Measurements from ENCODE around the gene PPP3R2. TPM values are rescaled to one million over a fixed set of nuclear protein-coding genes. Genes with fewer than 3 reads are reported as not detected.

PPP3R2 gene
- total RNA-seq, 1 experiment from 2014 or later, result not detected

DNA sequence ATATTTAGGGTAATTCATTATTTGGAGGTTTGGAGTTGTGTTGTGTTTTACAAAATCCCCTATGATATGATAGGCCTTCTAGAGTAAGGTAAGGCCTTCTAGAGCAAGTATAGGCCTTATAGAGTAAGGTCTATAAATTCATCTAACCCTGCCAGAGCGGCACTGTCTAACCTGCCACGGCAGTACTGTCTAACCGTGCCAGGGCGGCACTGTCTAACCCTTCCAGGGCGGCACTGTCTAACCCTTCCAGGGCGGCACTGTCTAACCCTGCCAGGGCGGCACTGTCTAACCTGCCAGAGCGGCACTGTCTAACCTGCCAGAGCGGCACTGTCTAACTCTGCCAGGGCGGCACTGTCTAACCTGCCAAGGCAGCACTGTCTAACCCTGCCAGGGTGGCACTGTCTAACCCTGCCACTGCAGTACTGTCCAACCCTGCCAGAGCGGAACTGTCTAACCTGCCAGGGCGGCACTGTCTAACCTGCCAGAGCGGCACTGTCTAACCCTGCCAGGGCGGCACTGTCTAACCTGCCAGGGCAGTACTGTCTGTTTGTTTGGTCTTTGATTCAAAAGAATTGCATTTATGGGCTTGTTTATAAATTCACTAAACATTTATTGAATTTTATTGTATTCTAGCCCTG lies 51.6 kb downstream of the PPP3R2 start:
- no TSS peak for BruUV-seq (replicated peaks)
- intact Hi-C loops (cut with micrococcal nuclease; ENCODE audit: unreplicated experiment), result no loop called here
- Mint-ChIP-seq H3K27ac (ENCODE audit: unreplicated experiment) (no peak overlapping the region), H3K4me3 (ENCODE audit: low read depth, unreplicated experiment) (no peak overlapping the region), H3K27me3 (ENCODE audit: unreplicated experiment) (no peaks in the 10 kb centered on the region), H3K4me1 (ENCODE audit: low read depth, unreplicated experiment) (no peaks in the 10 kb centered on the region), H3K36me3 (ENCODE audit: insufficient read depth, unreplicated experiment) (no peaks in the 10 kb centered on the region), H3K9me3 (ENCODE audit: low read depth, unreplicated experiment) (no peaks in the 10 kb centered on the region)
- TF ChIP-seq, protein P1, sequence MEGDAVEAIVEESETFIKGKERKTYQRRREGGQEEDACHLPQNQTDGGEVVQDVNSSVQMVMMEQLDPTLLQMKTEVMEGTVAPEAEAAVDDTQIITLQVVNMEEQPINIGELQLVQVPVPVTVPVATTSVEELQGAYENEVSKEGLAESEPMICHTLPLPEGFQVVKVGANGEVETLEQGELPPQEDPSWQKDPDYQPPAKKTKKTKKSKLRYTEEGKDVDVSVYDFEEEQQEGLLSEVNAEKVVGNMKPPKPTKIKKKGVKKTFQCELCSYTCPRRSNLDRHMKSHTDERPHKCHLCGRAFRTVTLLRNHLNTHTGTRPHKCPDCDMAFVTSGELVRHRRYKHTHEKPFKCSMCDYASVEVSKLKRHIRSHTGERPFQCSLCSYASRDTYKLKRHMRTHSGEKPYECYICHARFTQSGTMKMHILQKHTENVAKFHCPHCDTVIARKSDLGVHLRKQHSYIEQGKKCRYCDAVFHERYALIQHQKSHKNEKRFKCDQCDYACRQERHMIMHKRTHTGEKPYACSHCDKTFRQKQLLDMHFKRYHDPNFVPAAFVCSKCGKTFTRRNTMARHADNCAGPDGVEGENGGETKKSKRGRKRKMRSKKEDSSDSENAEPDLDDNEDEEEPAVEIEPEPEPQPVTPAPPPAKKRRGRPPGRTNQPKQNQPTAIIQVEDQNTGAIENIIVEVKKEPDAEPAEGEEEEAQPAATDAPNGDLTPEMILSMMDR (IDR thresholded peaks at IDR 0.05; ENCODE audit: unreplicated experiment), result no peak
- DNase-seq, result no peak
- CTCF ChIA-PET, result no interaction called here

Other genes starting within 250 kb of the PPP3R2 start
- gene BAAT, start 210.0 kb downstream of the PPP3R2 start, total RNA-seq (2022), result 10.2 and 18.6 TPM in 2 replicates
- 14.0 TPM in 2 replicates for gene MRPL50, start 196.4 kb downstream of the PPP3R2 start, total RNA-seq (2022)
- gene ZNF189, start 196.1 kb downstream of the PPP3R2 start, total RNA-seq (2022), result 20.1 and 21.5 TPM in 2 replicates
- gene ALDOB, start 159.2 kb downstream of the PPP3R2 start, total RNA-seq (2022), result 7.1 and 7.4 TPM in 2 replicates
- gene RNF20, start 61.1 kb downstream of the PPP3R2 start, total RNA-seq (2022), result 30.5 and 34.4 TPM in 2 replicates
- gene GRIN3A, start 143.7 kb upstream of the PPP3R2 start, total RNA-seq (2022), result not detected in 2 replicates

Measured in Calu3 (cell line).